GM12891 (cell line): ENCODE measurements around the gene ATP1A3.
"Not testable (repeated sequence)": the region's sequence is repeated elsewhere in the genome, so short reads cannot be mapped to it uniquely, and the experiment has no call there.

ENCODE experiments used
- DNase-seq: peaks from one replicate; pipeline ENCODE4 v3.0.0; 2011; ENCODE audit warnings: low spot score; ENCODE audit not compliant: insufficient read length
- FAIRE-seq: peaks from 2 replicates; lab custom pipeline; 2011; peaks lifted over from hg19 to GRCh38; lab: Jason Lieb, UNC
- PAX5 ChIP-seq: IDR thresholded peaks from 2 replicates; pipeline ENCODE4 v1.6.1; 2011; ENCODE audit warnings: low read length, moderate library complexity, mild to moderate bottlenecking; ENCODE audit not compliant: insufficient read depth, severe bottlenecking
- POLR2A ChIP-seq: IDR thresholded peaks from 2 replicates; pipeline ENCODE4 v1.6.1; 2011; ENCODE audit warnings: low read depth, low read length, control low read depth
- POLR2AphosphoS5 ChIP-seq: IDR thresholded peaks from 2 replicates; pipeline ENCODE4 v1.6.1; 2011; ENCODE audit warnings: low read depth, low read length, control low read depth
- POU2F2 ChIP-seq: IDR thresholded peaks from 2 replicates; pipeline ENCODE4 v1.6.1; 2011; ENCODE audit warnings: low read depth, mild to moderate bottlenecking, control low read depth, low read length, moderate library complexity
- SPI1 ChIP-seq: IDR thresholded peaks from 2 replicates; pipeline ENCODE4 v1.6.1; 2011; ENCODE audit warnings: low read depth, low read length, control low read depth
- TAF1 ChIP-seq: IDR thresholded peaks from 2 replicates; pipeline ENCODE4 v1.6.1; 2011; ENCODE audit warnings: low read depth, low read length, control low read depth

The ATP1A3 gene

GRCh38 chr19:41939861-41940730, 53.9 kb downstream of the ATP1A3 start:
- DNase-seq (peak; percentile 80), FAIRE-seq (peak; percentile 66)
- no peak for TF ChIP-seq POU2F2
- peak; percentile 40; the same call in 1 of the 2 replicates for TF ChIP-seq POLR2A

GRCh38 chr19:41939209-41939608, 54.8 kb downstream of the ATP1A3 start:
- FAIRE-seq, DNase-seq: not testable (repeated sequence)

- DNase-seq (no peak), FAIRE-seq (peak; percentile 45)
- TF ChIP-seq POLR2A (no peak), TAF1 (no peak), SPI1 (no peak), POLR2AphosphoS5 (no peak), POU2F2 (no peak), PAX5 (no peak)
These were observed 56.2 kb downstream of the ATP1A3 start for GRCh38 chr19:41937525-41938468.

GRCh38 chr19:41936961-41937360, 57.1 kb downstream of the ATP1A3 start:
- TF ChIP-seq SPI1, result no peak
- no peak for TF ChIP-seq TAF1
- no peak for TF ChIP-seq POLR2A
- TF ChIP-seq POU2F2, result no peak
- TF ChIP-seq POLR2AphosphoS5, result no peak
- no peak for TF ChIP-seq PAX5
- FAIRE-seq, result no peak
- DNase-seq, result no peak

GRCh38 chr19:41936416-41936850, 57.6 kb downstream of the ATP1A3 start:
- no peak for TF ChIP-seq POLR2A
- TF ChIP-seq PAX5, result no peak
- no peak for TF ChIP-seq SPI1
- no peak for TF ChIP-seq POU2F2
- no peak for TF ChIP-seq POLR2AphosphoS5
- no peak for TF ChIP-seq TAF1
- FAIRE-seq, result peak; percentile 81
- no peak for DNase-seq

GRCh38 chr19:41935760-41936415, 58.1 kb downstream of the ATP1A3 start:
- FAIRE-seq, result no peak
- TF ChIP-seq POLR2A (no peak), PAX5 (no peak), TAF1 (no peak)
- no peak for DNase-seq

- FAIRE-seq (peak; percentile 92), DNase-seq (no peak)
- TF ChIP-seq SPI1 (no peak), POLR2AphosphoS5 (no peak), TAF1 (no peak), POLR2A (no peak), PAX5 (no peak), POU2F2 (no peak)
These were observed 59.1 kb downstream of the ATP1A3 start for GRCh38 chr19:41934849-41935374.

- DNase-seq, result no peak
- FAIRE-seq, result peak; percentile 33
- peak; percentile 2; the same call in 1 of the 2 replicates for TF ChIP-seq SPI1
- TF ChIP-seq POLR2A, result no peak
These were observed 60.2 kb downstream of the ATP1A3 start for GRCh38 chr19:41933693-41934426.

- DNase-seq (no peak), FAIRE-seq (no peak)
- TF ChIP-seq PAX5 (no peak), POLR2A (no peak), POLR2AphosphoS5 (no peak), TAF1 (no peak), POU2F2 (no peak), SPI1 (no peak)
These were observed 61.2 kb downstream of the ATP1A3 start for GRCh38 chr19:41932720-41933332.
